K562 (cell line): ENCODE measurements around the gene MAP4K1. TPM values are rescaled to one million over a fixed set of nuclear protein-coding genes. Genes with fewer than 3 reads are reported as not detected.

Source experiments
- CREB3 ChIP-seq: fragments of 450-650 bp; conservative IDR thresholded peaks from 2 replicates; pipeline ENCODE4 v1.6.1; 2016; ENCODE audit warnings: missing genetic modification characterization, low read depth, mild to moderate bottlenecking, missing compliant biosample characterization, moderate library complexity
- DLX4 ChIP-seq: fragments of 250-450 bp; sonication (Bioruptor Pico); IDR thresholded peaks from 2 replicates; pipeline ENCODE4 v1.6.1; 2021; ENCODE audit warnings: mild to moderate bottlenecking
- HDAC8 ChIP-seq: fragments of 450-650 bp; IDR thresholded peaks from 2 replicates; pipeline ENCODE4 v1.6.1; 2016; ENCODE audit warnings: mild to moderate bottlenecking, missing genetic modification characterization, moderate library complexity, missing compliant biosample characterization
- JUND ChIP-seq, 2 experiments: IDR thresholded peaks; 2 replicates in 1 of 2; 3 replicates in 1 of 2; pipeline ENCODE4 v1.6.1; 2011; ENCODE audit warnings: borderline replicate concordance in 2 of 2, low read depth in 2 of 2, low read length in 2 of 2, improper control_type of control experiment in 1 of 2, missing biosample characterization in 1 of 2, missing genetic modification characterization in 1 of 2, missing genetic modification reagents in 1 of 2
- KLF13 ChIP-seq: fragments of 450-650 bp; IDR thresholded peaks from 2 replicates; pipeline ENCODE4 v1.6.1; 2016; ENCODE audit warnings: missing genetic modification characterization, low read depth, mild to moderate bottlenecking, missing compliant biosample characterization, moderate library complexity, borderline replicate concordance
- NONO ChIP-seq, 2 experiments: fragments of 200-400 bp in 1 of 2; fragments of 450-650 bp in 1 of 2; formaldehyde crosslinking in 1 of 2; IDR thresholded peaks; 2 replicates each; pipeline ENCODE4 v1.6.1; 2017; ENCODE audit warnings: low read depth in 2 of 2, mild to moderate bottlenecking in 2 of 2, moderate library complexity in 2 of 2, low read length in 1 of 2
- PHB ChIP-seq: fragments of 250-450 bp; sonication (Bioruptor Pico); IDR thresholded peaks from 2 replicates; pipeline ENCODE4 v1.5.0; 2021
- POLR2H ChIP-seq: IDR thresholded peaks from 2 replicates; pipeline ENCODE4 v1.6.1; 2016; ENCODE audit warnings: missing genetic modification characterization, low read depth, mild to moderate bottlenecking, control low read depth, missing compliant biosample characterization, moderate library complexity
- RFX7 ChIP-seq: fragments of 250-450 bp; sonication (Bioruptor Pico); IDR thresholded peaks from 2 replicates; pipeline ENCODE4 v1.5.1; 2021; ENCODE audit warnings: mild to moderate bottlenecking
- TEAD4 ChIP-seq, 2 experiments: sonication (generic) in 1 of 2; formaldehyde crosslinking in 1 of 2; IDR thresholded peaks; 2 replicates each; pipeline versions ENCODE4 v1.6.1 to v1.8.0; 2012 to 2022; ENCODE audit warnings: borderline replicate concordance in 1 of 2, inconsistent platforms in 1 of 2, low read length in 1 of 2, mild to moderate bottlenecking in 1 of 2, missing genetic modification reagents in 1 of 2
- VEZF1 ChIP-seq: fragments of 200-800 bp; sonication (Bioruptor generic); IDR thresholded peaks from 2 replicates; pipeline ENCODE4 v1.6.1; 2017; ENCODE audit warnings: missing genetic modification characterization, missing compliant biosample characterization
- YY1 ChIP-seq, 3 experiments: IDR thresholded peaks; 2 replicates each; pipeline ENCODE4 v1.6.1; 2011; ENCODE audit warnings: low read length in 2 of 3, mild to moderate bottlenecking in 2 of 3, moderate library complexity in 2 of 3, borderline replicate concordance in 1 of 3, control low read depth in 1 of 3, low read depth in 1 of 3; ENCODE audit not compliant: insufficient read depth in 3 of 3, insufficient replicate concordance in 2 of 3, control insufficient read depth in 1 of 3, insufficient read length in 1 of 3; ENCODE audit errors: extremely low read depth in 1 of 3
- polyA plus RNA-seq, 8 experiments: library from polyadenylated mRNA; depleted of rRNA in 4 of 8; stranded (reverse) in 5 of 8; unstranded in 3 of 8; fragments of >200 nt; fragmentation: Nextera tagmentation in 2 of 8; fragmentation: Illumina TruSeq in 1 of 8; extraction: Ambion mirVana in 2 of 8; extraction: Trizol in 1 of 8; gene quantifications; 2 replicates each; pipeline versions ENCODE4 v1.2.1 to v1.2.3, GENCODE V29; 2011 to 2014; ENCODE audit warnings: inconsistent platforms in 1 of 8, missing spikeins in 1 of 8
- total RNA-seq, 7 experiments: library from RNA; depleted of rRNA in 6 of 7; stranded (reverse); fragments of >200 nt in 6 of 7; fragmentation: Illumina TruSeq in 2 of 7; extraction: Trizol in 2 of 7; gene quantifications; 2 replicates each; pipeline versions ENCODE4 v1.2.1 to v1.2.3, GENCODE V29; 2011 to 2021; ENCODE audit warnings: low replicate concordance in 1 of 7
- TF ChIP-seq, protein P1 (sequence below): fragments of 450-650 bp; formaldehyde crosslinking; IDR thresholded peaks from 2 replicates; pipeline ENCODE4 v1.4.0; 2020; ENCODE audit warnings: mild to moderate bottlenecking, moderate library complexity
- TF ChIP-seq, protein P2 (sequence below), 3 experiments: fragments of 200-800 bp in 1 of 3; fragments of 250-450 bp in 1 of 3; fragments of 450-650 bp in 1 of 3; sonication (Bioruptor Pico) in 1 of 3; sonication (Bioruptor generic) in 1 of 3; formaldehyde crosslinking in 1 of 3; IDR thresholded peaks; 2 replicates each; pipeline versions ENCODE4 v1.6.1 to v1.8.0; 2016 to 2022; ENCODE audit warnings: mild to moderate bottlenecking in 2 of 3, missing genetic modification characterization in 2 of 3, missing compliant biosample characterization in 1 of 3, moderate library complexity in 1 of 3

MAP4K1 gene
- total and polyA plus RNA-seq, 9 of the 15 experiments (the other 6 are each of a cell fraction or from before 2014, with no cell fraction given) = 0.14 to 3.2 (median 0.73) TPM; not detected in 1

- TF ChIP-seq CREB3 (tag) = 0 out of 2 replicates have a peak, but pooled peaks have one; percentile 32
- TF ChIP-seq RFX7 (CRISPR knock-in tag) = no peak
- TF ChIP-seq, protein P1, sequence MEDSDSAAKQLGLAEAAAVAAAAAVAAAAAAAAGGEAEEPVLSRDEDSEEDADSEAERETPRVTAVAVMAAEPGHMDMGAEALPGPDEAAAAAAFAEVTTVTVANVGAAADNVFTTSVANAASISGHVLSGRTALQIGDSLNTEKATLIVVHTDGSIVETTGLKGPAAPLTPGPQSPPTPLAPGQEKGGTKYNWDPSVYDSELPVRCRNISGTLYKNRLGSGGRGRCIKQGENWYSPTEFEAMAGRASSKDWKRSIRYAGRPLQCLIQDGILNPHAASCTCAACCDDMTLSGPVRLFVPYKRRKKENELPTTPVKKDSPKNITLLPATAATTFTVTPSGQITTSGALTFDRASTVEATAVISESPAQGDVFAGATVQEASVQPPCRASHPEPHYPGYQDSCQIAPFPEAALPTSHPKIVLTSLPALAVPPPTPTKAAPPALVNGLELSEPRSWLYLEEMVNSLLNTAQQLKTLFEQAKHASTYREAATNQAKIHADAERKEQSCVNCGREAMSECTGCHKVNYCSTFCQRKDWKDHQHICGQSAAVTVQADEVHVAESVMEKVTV = no peak
- TF ChIP-seq TEAD4 (IDR thresholded peaks at IDR 0.05; ENCODE audit: low read length) = no peak
- TF ChIP-seq TEAD4 (CRISPR knock-in tag; IDR thresholded peaks at IDR 0.05; ENCODE audit: borderline replicate concordance) = no peak
- TF ChIP-seq POLR2H (tag) = peak; percentile 65
- TF ChIP-seq PHB (CRISPR knock-in tag) = peak; percentile 87; the same call in 1 of the 2 replicates
- peak; percentile 17 to 73 (median 73) for TF ChIP-seq YY1 (IDR thresholded peaks at IDR 0.05; ENCODE audit: borderline replicate concordance in 1 of 3, control insufficient read depth in 1 of 3, extremely low read depth in 1 of 3, insufficient read depth in 3 of 3, insufficient read length in 1 of 3, insufficient replicate concordance in 2 of 3, low read depth in 1 of 3, low read length in 2 of 3)
- peak; percentile 59; the same call in 1 of the 2 replicates for TF ChIP-seq JUND (IDR thresholded peaks at IDR 0.05; ENCODE audit: borderline replicate concordance, low read depth, low read length)
- TF ChIP-seq JUND (tag; IDR thresholded peaks at IDR 0.05; ENCODE audit: borderline replicate concordance, low read depth, low read length) = 0 out of 3 replicates have a peak, but pooled peaks have one; percentile 43
- peak; percentile 66; the same call in 1 of the 2 replicates for TF ChIP-seq HDAC8 (tag)
- peak; percentile 87 for TF ChIP-seq VEZF1 (CRISPR knock-in tag)
- TF ChIP-seq, protein P2, sequence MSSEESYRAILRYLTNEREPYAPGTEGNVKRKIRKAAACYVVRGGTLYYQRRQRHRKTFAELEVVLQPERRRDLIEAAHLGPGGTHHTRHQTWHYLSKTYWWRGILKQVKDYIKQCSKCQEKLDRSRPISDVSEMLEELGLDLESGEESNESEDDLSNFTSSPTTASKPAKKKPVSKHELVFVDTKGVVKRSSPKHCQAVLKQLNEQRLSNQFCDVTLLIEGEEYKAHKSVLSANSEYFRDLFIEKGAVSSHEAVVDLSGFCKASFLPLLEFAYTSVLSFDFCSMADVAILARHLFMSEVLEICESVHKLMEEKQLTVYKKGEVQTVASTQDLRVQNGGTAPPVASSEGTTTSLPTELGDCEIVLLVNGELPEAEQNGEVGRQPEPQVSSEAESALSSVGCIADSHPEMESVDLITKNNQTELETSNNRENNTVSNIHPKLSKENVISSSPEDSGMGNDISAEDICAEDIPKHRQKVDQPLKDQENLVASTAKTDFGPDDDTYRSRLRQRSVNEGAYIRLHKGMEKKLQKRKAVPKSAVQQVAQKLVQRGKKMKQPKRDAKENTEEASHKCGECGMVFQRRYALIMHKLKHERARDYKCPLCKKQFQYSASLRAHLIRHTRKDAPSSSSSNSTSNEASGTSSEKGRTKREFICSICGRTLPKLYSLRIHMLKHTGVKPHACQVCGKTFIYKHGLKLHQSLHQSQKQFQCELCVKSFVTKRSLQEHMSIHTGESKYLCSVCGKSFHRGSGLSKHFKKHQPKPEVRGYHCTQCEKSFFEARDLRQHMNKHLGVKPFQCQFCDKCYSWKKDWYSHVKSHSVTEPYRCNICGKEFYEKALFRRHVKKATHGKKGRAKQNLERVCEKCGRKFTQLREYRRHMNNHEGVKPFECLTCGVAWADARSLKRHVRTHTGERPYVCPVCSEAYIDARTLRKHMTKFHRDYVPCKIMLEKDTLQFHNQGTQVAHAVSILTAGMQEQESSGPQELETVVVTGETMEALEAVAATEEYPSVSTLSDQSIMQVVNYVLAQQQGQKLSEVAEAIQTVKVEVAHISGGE (CRISPR knock-in tag; IDR thresholded peaks at IDR 0.05) = peak in 1 of 3 experiments; percentile 79; a peak in 2 of 6 replicates
- peak; percentile 58; the same call in 1 of the 2 replicates for TF ChIP-seq KLF13 (tag)
- no peak for TF ChIP-seq DLX4 (CRISPR knock-in tag)
- peak; percentile 29 to 35; a peak in 1 of 4 replicates for TF ChIP-seq NONO (IDR thresholded peaks at IDR 0.05; ENCODE audit: low read depth in 2 of 2, low read length in 1 of 2)
Observed at GRCh38 chr19:38647368-38647965, 29.7 kb upstream of the MAP4K1 start, which contains the start of gene ACTN4 (continued).
